KOPT-K1 (cell line): ENCODE data around the gene ZXDC.

ENCODE experiments used
- H3K27ac ChIP-seq: fragments of 200-600 bp; sonication (generic); 2 replicates; pipeline ENCODE4 v1.5.1; 2016; ENCODE audit warnings: antibody characterized with exemption, mild to moderate bottlenecking, low read depth, low read length; ENCODE audit not compliant: poor library complexity, severe bottlenecking
- H3K36me3 ChIP-seq: fragments of 200-600 bp; sonication (generic); 2 replicates; pipeline ENCODE4 v1.5.1; 2017; ENCODE audit warnings: antibody characterized with exemption, mild to moderate bottlenecking, low read length, moderate library complexity; ENCODE audit not compliant: insufficient read depth
- H3K9me3 ChIP-seq: fragments of 200-600 bp; sonication (generic); 2 replicates; pipeline ENCODE4 v1.5.1; 2017; ENCODE audit warnings: antibody characterized with exemption, low read length, mild to moderate bottlenecking; ENCODE audit not compliant: insufficient read depth, poor library complexity, severe bottlenecking

Gene ZXDC

GRCh38 chr3:126418661-126419131 is 57.0 kb downstream of the ZXDC start:
- Histone ChIP-seq H3K36me3 (no peaks in the 10 kb centered on the region), H3K27ac (no peak overlapping the region), H3K9me3 (no peaks in the 10 kb centered on the region)

GRCh38 chr3:126417981-126418530 is 57.6 kb downstream of the ZXDC start:
- no peaks in the 10 kb centered on the region for H3K36me3 ChIP-seq
- no peak overlapping the region for H3K27ac ChIP-seq
- no peaks in the 10 kb centered on the region for H3K9me3 ChIP-seq

DNA sequence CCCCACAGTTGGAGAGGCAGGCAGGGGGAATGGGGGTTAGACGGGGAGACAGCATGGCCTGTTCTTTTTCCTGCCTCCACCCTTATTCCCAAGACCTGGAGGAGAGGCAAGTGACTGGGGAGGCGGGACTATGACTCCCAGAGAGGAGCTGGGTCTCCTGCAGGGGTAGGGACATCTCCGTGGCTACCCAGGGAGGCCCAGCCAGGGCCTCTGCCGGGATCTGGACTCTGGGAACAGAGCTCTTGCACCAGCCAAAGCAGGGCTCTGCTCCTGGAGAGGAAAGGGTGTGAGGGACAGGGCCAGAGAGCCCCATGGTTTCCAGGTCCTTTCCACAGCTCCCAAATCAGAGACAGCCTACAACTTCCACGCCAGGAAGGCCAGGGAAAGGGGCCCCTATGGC is 58.2 kb downstream of the ZXDC start:
- no peaks in the 10 kb centered on the region for H3K36me3 ChIP-seq
- no peaks in the 10 kb centered on the region for H3K9me3 ChIP-seq
- H3K27ac ChIP-seq = no peak overlapping the region

DNA sequence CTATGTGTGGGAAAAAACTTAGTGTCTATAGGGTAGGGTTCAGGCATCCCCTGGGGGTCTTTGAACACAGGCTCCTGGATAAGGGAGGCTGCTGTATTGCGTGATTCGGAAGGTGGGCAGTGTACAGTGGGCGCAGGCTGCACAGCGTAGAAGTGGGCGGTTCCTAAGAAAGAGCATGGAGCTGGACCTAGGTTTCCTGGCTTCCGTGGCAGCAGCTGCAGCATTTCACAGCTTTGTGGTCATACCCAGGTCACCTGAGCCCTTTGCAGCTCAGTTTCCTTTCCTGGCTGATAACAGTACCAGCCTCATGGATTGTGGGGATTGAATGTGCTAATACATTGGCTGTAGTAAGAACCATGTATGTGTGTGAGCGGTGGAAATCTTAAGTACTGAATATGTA is 58.7 kb downstream of the ZXDC start:
- no peaks in the 10 kb centered on the region for H3K36me3 ChIP-seq

DNA sequence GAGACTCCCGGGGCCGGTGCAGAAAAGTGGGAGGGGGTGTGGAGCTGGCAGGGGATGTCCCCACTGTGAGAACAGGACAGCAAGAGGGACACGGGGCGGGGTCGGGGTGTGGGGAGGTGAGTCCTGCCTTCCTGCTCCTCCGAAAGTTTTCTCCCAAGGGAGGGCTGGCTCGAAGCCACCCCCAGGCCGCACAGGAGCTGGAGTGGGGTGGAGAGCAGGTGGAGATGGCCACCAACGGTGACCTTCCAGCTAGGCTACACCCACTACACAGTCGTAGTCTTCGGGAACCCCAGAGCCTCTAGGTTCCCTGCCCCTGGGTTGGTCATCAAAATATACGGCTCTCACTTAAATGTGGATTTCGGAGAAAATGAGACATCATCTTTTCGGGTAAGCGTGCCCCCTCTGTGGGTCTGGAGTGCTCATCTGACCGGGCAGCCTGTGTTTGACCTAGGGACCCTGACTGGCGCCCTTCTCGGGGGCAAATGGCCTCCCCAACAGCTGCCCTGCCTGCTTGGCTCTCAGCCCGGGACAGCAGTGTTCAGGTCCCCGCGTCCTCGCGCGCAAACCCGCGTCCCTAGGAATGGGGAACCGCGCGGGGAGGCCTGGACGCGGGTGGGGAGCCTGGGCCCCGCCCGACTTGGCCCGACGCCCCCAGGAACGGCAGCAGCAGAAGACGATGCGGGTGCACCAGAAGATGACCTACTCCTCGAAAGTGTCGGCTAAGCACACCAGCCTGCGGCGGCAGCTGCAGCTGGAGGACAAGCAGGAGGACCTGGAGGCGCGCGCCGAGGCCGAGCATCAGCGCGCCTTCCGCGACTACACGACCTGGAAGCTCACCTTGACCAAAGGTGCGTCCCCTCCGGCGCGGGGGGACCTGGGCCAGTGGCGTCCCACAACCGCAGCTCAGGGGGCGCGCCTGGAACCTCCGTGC is 59.8 kb downstream of the ZXDC start:
- no peak overlapping the region for H3K27ac ChIP-seq
- no peaks in the 10 kb centered on the region for H3K36me3 ChIP-seq
- no peaks in the 10 kb centered on the region for H3K9me3 ChIP-seq

More for the DNA sequence above, 58.7 kb downstream of the ZXDC start:
- Histone ChIP-seq H3K9me3 (no peaks in the 10 kb centered on the region), H3K27ac (no peak overlapping the region)

DNA sequence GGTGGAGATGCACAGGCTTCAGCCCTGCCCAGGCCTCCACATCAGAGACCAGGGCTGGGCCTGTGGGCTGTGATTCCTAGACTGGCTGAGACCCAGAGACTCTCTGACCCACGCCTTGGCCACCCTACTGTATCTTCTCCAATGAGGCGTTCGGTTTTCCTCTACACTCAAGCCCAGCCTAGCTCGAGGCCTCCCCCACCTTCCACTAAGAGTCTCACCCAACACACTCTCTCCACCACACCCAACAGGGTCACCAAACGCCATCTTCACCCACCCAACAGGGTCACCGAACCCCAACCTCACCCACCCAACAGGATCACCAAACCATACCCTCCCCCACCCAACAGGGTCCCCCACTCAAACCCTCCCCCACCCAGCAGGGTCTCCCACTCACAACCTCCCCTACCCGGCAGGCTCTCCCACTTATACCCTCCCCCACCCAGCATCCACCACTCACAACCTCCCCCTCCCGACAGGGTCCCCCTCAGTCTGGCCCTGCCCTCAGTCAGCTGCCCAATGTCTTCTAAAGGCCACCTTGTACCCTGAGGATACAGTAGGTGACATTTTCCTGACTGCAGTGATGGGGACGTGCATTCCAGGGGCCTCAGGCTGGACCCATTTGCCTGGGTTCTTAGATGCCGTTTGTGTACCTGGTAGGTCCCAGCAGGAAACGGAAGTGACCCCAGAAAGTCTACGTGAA is 60.6 kb downstream of the ZXDC start:
- no peaks in the 10 kb centered on the region for H3K9me3 ChIP-seq

GRCh38 chr3:126414406-126414805 is 61.3 kb downstream of the ZXDC start:
- Histone ChIP-seq H3K9me3 (no peaks in the 10 kb centered on the region), H3K27ac (no peak overlapping the region)

More for the DNA sequence above, 60.6 kb downstream of the ZXDC start:
- Histone ChIP-seq H3K27ac (no peak overlapping the region), H3K36me3 (no peaks in the 10 kb centered on the region)

GRCh38 chr3:126413693-126414080 is 62.0 kb downstream of the ZXDC start:
- no peak overlapping the region for H3K27ac ChIP-seq
- H3K9me3 ChIP-seq = no peaks in the 10 kb centered on the region

More at GRCh38 chr3:126414406-126414805, 61.3 kb downstream of the ZXDC start:
- no peaks in the 10 kb centered on the region for H3K36me3 ChIP-seq

DNA sequence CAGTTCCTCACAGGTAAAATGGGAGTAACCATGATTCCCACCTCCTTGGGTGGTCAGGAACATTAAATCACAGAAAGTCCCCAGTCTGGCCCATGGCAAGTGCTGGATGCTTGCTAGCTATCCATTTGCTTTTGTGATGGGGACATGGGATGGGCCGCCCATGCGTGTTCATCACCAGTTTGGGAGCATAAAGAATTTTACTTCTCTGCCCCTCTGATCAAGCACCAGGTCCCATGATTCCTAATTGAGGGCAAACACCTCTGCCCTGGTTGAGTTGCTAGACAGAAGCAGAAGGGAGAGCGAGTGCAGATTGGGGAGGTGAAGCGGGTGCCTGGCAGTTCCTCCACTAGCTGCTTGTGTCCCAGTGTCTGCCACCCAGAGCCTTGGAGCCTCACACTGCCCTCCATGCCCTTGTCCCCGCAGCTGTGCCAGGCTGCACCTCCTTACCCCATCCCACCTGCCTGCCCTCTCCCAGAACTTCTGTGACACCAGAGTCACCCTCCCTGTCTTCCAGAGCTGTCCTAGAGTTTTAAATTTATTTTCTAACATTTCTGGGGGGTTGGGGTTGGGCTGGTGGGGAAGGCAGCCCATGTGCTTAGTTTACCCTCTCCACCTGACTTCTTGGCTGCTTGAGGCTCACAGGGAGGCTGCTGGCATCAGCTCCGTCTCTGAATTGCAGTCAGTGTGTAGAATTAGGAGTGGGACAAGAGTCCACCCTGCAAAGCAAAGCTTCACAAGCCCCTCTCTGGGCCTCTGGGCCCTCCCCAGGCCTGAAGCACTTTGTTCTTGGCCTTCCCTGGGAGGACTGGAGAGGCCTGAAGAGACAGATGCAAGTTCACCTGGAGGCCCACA is 62.6 kb downstream of the ZXDC start:
- H3K36me3 ChIP-seq = no peaks in the 10 kb centered on the region
- H3K27ac ChIP-seq = no peak overlapping the region
- no peaks in the 10 kb centered on the region for H3K9me3 ChIP-seq

More at GRCh38 chr3:126413693-126414080, 62.0 kb downstream of the ZXDC start:
- H3K36me3 ChIP-seq = no peaks in the 10 kb centered on the region

- H3K27ac ChIP-seq = no peak overlapping the region
- H3K9me3 ChIP-seq = no peaks in the 10 kb centered on the region
- H3K36me3 ChIP-seq = no peaks in the 10 kb centered on the region
Observed at GRCh38 chr3:126408099-126408498, 67.6 kb downstream of the ZXDC start.

- H3K36me3 ChIP-seq = no peaks in the 10 kb centered on the region
- no peaks in the 10 kb centered on the region for H3K9me3 ChIP-seq
- no peak overlapping the region for H3K27ac ChIP-seq
Observed at GRCh38 chr3:126407412-126408044, 68.2 kb downstream of the ZXDC start.

GRCh38 chr3:126406389-126407296 is 69.0 kb downstream of the ZXDC start:
- no peaks in the 10 kb centered on the region for H3K36me3 ChIP-seq
- no peaks in the 10 kb centered on the region for H3K9me3 ChIP-seq

DNA sequence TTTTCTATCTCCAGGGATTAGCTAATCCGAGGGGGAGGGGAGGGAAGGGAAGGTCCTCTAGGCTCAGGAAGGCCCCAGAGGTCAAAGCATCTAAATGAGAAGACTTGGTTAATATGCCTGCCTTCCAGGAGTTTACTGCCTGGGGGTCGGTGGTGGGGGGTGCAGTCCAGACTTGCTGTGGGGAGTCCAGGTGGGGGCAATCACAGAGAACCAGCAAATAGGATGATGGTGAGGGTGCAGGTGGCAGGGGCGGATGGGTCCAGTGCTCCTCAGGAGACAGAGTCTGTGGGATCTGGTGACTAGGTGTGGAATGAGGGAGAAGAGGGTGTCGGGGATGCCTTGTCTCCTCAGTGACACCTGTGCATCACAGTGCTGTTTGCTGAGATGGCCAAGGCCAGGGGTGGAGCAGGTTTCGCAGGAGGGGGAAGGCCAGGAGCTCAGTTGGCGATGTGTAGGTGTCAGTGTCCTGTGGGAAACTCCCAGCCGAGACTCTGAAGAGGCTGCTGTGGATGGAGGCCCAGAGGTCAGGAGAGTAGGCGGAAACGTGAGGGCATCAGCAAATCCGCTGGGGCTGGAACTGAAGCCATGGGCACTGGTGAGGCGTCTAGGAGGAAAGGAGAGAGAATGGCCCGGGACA is 72.9 kb downstream of the ZXDC start:
- H3K36me3 ChIP-seq = no peaks in the 10 kb centered on the region
- H3K27ac ChIP-seq = no peak overlapping the region
- no peaks in the 10 kb centered on the region for H3K9me3 ChIP-seq

More at GRCh38 chr3:126406389-126407296, 69.0 kb downstream of the ZXDC start:
- H3K27ac ChIP-seq = no peak overlapping the region
